Psoas muscle (tissue), 8 donors: ENCODE results near the gene GLI1. TPM values are rescaled to one million over a fixed set of nuclear protein-coding genes. Genes with fewer than 3 reads are reported as not detected.

Source experiments
- ATAC-seq, 4 donors: fragments of 200-7000 bp; cut with Tn5 transposase; one replicate each; pipeline ENCODE4 v1.9.1; 2020; ENCODE audit warnings: moderate library complexity in 3 of 4, mild to moderate bottlenecking in 2 of 4
- DNase-seq, 2 donors: peaks; one replicate each; pipeline ENCODE4 v3.0.0-alpha.2; 2020
- H3K27ac ChIP-seq: fragments of 200-600 bp; one replicate; pipeline ENCODE4 v1.8.0; 2022
- H3K27me3 ChIP-seq, 3 donors: fragments of 200-600 bp in 1 of 3; one replicate each; pipeline versions ENCODE4 v1.6.1 to v1.8.0; 2013 to 2022; ENCODE audit warnings: low read length in 2 of 3, mild to moderate bottlenecking in 2 of 3, moderate library complexity in 1 of 3; ENCODE audit not compliant: insufficient read depth in 3 of 3
- H3K36me3 ChIP-seq, 2 donors: fragments of 200-600 bp in 1 of 2; one replicate each; pipeline versions ENCODE4 v1.6.1 to v1.8.0; 2013 to 2022; ENCODE audit warnings: low read depth in 1 of 2, mild to moderate bottlenecking in 1 of 2, moderate library complexity in 1 of 2; ENCODE audit not compliant: insufficient read depth in 1 of 2
- H3K4me1 ChIP-seq: fragments of 200-600 bp; one replicate; pipeline ENCODE4 v1.8.0; 2022
- H3K4me3 ChIP-seq: fragments of 200-600 bp; one replicate; pipeline ENCODE4 v1.8.0; 2022; ENCODE audit warnings: mild to moderate bottlenecking
- H3K9me3 ChIP-seq: fragments of 200-600 bp; one replicate; pipeline ENCODE4 v1.8.0; 2022
- CTCF ChIP-seq: fragments of 200-600 bp; IDR thresholded peaks from one replicate; pipeline ENCODE4 v1.8.0; 2022; ENCODE audit warnings: antibody characterized with exemption
- WGBS, 3 donors: extraction: QIAGEN DNeasy Blood & Tissue Kit; methylation state at CpG; one replicate each; pipeline versions ENCODE4 v1.1.6 to v1.1.7; 2013; 5-methylcytosine and 5-hydroxymethylcytosine counted together
- intact Hi-C, 2 donors: fragments of 100-400 bp; cut with DNase I; formaldehyde crosslinking; loops; one replicate each; pipeline versions ENCODE4 v1.11.0 to v1.14.2; 2022
- polyA plus RNA-seq, 3 donors: library from polyadenylated mRNA; stranded (reverse); fragments of 200-250 nt; gene quantifications; one replicate each; pipeline ENCODE4 v1.2.3, GENCODE V29; 2013
- total RNA-seq, 4 donors: library from RNA; stranded (reverse); fragmentation: NEBNext Ultra II Directional in 2 of 4; extraction: Animal tissue kit (Norgen Biotek cat#: 25700) in 2 of 4; gene quantifications; one replicate each; pipeline versions ENCODE4 v1.2.1 to v1.2.4, GENCODE V29; 2021 to 2023
- donor health status: healthy with polysubstance abuse.
- donor health status: DM: no; HTN: no; CAD: no; lungs with moderate emphysema.
- donor health status: Bipolar disorder and iron deficiency.
- donor health status: healthy.
- donor health status: DM: yes; HTN: yes; CAD: no.
- donor health status: DM: no; HTN: no; CAD: no.
- donor health status: DM: no; HTN: no; CAD: no.
- donor health status: DM: yes; HTN: yes; CAD: no.

Gene GLI1
- total and polyA plus RNA-seq, 7 donors: 0.07 to 0.86 (median 0.29) TPM; not detected in 1

GRCh38 chr12:57477710-57478681 is 18.4 kb downstream of the GLI1 start:
- H3K27me3 ChIP-seq: peaks cover 0 to 45% (median 18%) of the 10 kb centered on the region in 3 donors
- H3K9me3 ChIP-seq: no peaks in the 10 kb centered on the region
- ATAC-seq (no peak), DNase-seq (no peak)
- intact Hi-C loops: no loop called here
- H3K36me3 ChIP-seq: no peaks in the 10 kb centered on the region
- peak overlapping the region; percentile 16 for H3K27ac ChIP-seq
- H3K4me3 ChIP-seq: peak overlapping the region; percentile 36
- WGBS, 3 donors: 65 to 76% (median 72%) methylated on average over 11 to 12 of the region's 12 CpGs
- peaks cover 13% of the 10 kb centered on the region for H3K4me1 ChIP-seq
- TF ChIP-seq CTCF: no peak

- intact Hi-C loops: no loop called here
- WGBS, 3 donors: 72 to 74% (median 74%) methylated on average over 10 of the region's 10 CpGs
- peaks cover 13% of the 10 kb centered on the region for H3K4me1 ChIP-seq
- H3K27ac ChIP-seq: no peak overlapping the region
- peaks cover 0 to 35% (median 15%) of the 10 kb centered on the region in 3 donors for H3K27me3 ChIP-seq
- ATAC-seq: no peak
- H3K9me3 ChIP-seq: no peaks in the 10 kb centered on the region
- TF ChIP-seq CTCF: no peak
- no peaks in the 10 kb centered on the region for H3K36me3 ChIP-seq
- no peak for DNase-seq
- H3K4me3 ChIP-seq: no peak overlapping the region
Observed at GRCh38 chr12:57479043-57479375, 19.4 kb downstream of the GLI1 start.

GRCh38 chr12:57479376-57480115 is 20.0 kb downstream of the GLI1 start, which contains the start of gene ARHGAP9:
TSS of gene ARHGAP9 (minus strand) at chr12:57479866. CDS start at chr12:57479406, 460 bp downstream.
- H3K36me3 ChIP-seq: no peaks in the 10 kb centered on the region
- WGBS, 3 donors: 66 to 78% (median 74%) methylated on average over 6 of the region's 6 CpGs
- DNase-seq: no peak
- H3K27me3 ChIP-seq: peaks cover 0 to 29% (median 13%) of the 10 kb centered on the region in 3 donors
- peaks cover 13% of the 10 kb centered on the region for H3K4me1 ChIP-seq
- no peak within 1 kb of the TSS for H3K27ac ChIP-seq
- H3K9me3 ChIP-seq: no peaks in the 10 kb centered on the region
- intact Hi-C loops: no loop called here
- no peak for TF ChIP-seq CTCF
- no peak within 1 kb of the TSS for H3K4me3 ChIP-seq
- no peak for ATAC-seq

- WGBS, 3 donors: 62 to 86% (median 68%) methylated on average over 1 of the region's 1 CpG
- H3K27ac ChIP-seq: no peak overlapping the region
- H3K27me3 ChIP-seq: peaks cover 0 to 9% (median 7%) of the 10 kb centered on the region in 3 donors
- H3K9me3 ChIP-seq: no peaks in the 10 kb centered on the region
- ATAC-seq (no peak), DNase-seq (no peak)
- no peak overlapping the region for H3K4me3 ChIP-seq
- no peaks in the 10 kb centered on the region for H3K4me1 ChIP-seq
- TF ChIP-seq CTCF: no peak
- intact Hi-C loops: no loop called here
- no peaks in the 10 kb centered on the region for H3K36me3 ChIP-seq
Observed at GRCh38 chr12:57481671-57482070, 22.1 kb downstream of the GLI1 start.
